ENCODE measurements around the gene SHQ1.

- TF ChIP-seq YY1 (tag by site-specific recombination; IDR thresholded peaks at IDR 0.05) (no peak), ZNF48 (tag by site-specific recombination; IDR thresholded peaks at IDR 0.05) (no peak), ATF2 (tag by site-specific recombination; IDR thresholded peaks at IDR 0.05; ENCODE audit: low read depth) (no peak), ZFP3 (tag by site-specific recombination; IDR thresholded peaks at IDR 0.05; ENCODE audit: low read depth) (no peak), ZNF777 (tag by site-specific recombination; IDR thresholded peaks at IDR 0.05; ENCODE audit: borderline replicate concordance) (no peak), ZNF24 (tag by site-specific recombination; IDR thresholded peaks at IDR 0.05) (no peak), ZNF138 (tag by site-specific recombination; IDR thresholded peaks at IDR 0.05; ENCODE audit: borderline replicate concordance) (no peak), ZNF629 (tag by site-specific recombination; IDR thresholded peaks at IDR 0.05) (no peak)
- TF ChIP-seq, protein P1, sequence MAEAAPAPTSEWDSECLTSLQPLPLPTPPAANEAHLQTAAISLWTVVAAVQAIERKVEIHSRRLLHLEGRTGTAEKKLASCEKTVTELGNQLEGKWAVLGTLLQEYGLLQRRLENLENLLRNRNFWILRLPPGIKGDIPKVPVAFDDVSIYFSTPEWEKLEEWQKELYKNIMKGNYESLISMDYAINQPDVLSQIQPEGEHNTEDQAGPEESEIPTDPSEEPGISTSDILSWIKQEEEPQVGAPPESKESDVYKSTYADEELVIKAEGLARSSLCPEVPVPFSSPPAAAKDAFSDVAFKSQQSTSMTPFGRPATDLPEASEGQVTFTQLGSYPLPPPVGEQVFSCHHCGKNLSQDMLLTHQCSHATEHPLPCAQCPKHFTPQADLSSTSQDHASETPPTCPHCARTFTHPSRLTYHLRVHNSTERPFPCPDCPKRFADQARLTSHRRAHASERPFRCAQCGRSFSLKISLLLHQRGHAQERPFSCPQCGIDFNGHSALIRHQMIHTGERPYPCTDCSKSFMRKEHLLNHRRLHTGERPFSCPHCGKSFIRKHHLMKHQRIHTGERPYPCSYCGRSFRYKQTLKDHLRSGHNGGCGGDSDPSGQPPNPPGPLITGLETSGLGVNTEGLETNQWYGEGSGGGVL (tag by site-specific recombination; IDR thresholded peaks at IDR 0.05) = no peak
- TF ChIP-seq, protein P2, sequence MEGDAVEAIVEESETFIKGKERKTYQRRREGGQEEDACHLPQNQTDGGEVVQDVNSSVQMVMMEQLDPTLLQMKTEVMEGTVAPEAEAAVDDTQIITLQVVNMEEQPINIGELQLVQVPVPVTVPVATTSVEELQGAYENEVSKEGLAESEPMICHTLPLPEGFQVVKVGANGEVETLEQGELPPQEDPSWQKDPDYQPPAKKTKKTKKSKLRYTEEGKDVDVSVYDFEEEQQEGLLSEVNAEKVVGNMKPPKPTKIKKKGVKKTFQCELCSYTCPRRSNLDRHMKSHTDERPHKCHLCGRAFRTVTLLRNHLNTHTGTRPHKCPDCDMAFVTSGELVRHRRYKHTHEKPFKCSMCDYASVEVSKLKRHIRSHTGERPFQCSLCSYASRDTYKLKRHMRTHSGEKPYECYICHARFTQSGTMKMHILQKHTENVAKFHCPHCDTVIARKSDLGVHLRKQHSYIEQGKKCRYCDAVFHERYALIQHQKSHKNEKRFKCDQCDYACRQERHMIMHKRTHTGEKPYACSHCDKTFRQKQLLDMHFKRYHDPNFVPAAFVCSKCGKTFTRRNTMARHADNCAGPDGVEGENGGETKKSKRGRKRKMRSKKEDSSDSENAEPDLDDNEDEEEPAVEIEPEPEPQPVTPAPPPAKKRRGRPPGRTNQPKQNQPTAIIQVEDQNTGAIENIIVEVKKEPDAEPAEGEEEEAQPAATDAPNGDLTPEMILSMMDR (tag by site-specific recombination; IDR thresholded peaks at IDR 0.05) = no peak
- TF ChIP-seq, protein P3, sequence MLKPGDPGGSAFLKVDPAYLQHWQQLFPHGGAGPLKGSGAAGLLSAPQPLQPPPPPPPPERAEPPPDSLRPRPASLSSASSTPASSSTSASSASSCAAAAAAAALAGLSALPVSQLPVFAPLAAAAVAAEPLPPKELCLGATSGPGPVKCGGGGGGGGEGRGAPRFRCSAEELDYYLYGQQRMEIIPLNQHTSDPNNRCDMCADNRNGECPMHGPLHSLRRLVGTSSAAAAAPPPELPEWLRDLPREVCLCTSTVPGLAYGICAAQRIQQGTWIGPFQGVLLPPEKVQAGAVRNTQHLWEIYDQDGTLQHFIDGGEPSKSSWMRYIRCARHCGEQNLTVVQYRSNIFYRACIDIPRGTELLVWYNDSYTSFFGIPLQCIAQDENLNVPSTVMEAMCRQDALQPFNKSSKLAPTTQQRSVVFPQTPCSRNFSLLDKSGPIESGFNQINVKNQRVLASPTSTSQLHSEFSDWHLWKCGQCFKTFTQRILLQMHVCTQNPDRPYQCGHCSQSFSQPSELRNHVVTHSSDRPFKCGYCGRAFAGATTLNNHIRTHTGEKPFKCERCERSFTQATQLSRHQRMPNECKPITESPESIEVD (tag by site-specific recombination; IDR thresholded peaks at IDR 0.05) = no peak
These were observed 42.1 kb upstream of the SHQ1 start for GRCh38 chr3:72890166-72890925.

All from HEK293 (cell line).